NCI-H2107 treated with DMSO at 0.1 percent for 48 hours (cell line): ENCODE results near the gene SFXN5.
A peak's percentile ranks its signal among the peaks of the same experiment; 100 is the strongest.
"Not testable (repeated sequence)": the region's sequence is repeated elsewhere in the genome, so short reads cannot be mapped to it uniquely, and the experiment has no call there.

Source experiments
- DNase-seq: peaks from one replicate; lab custom pipeline; 2025; ENCODE audit not compliant: unreplicated experiment; lab: John Stamatoyannopoulos, UW

The SFXN5 gene

GRCh38 chr2:73101626-73102256, 30.2 kb upstream of the SFXN5 start:
- DNase-seq: no peak

- DNase-seq: no peak
Measured at GRCh38 chr2:73100956-73101355, 29.4 kb upstream of the SFXN5 start.

GRCh38 chr2:73099486-73099885, 28.0 kb upstream of the SFXN5 start:
- DNase-seq: no peak

GRCh38 chr2:73095910-73096309, 24.4 kb upstream of the SFXN5 start:
- DNase-seq: no peak

- not testable (repeated sequence) for DNase-seq
Measured at GRCh38 chr2:73093601-73094218, 22.2 kb upstream of the SFXN5 start.

- no peak for DNase-seq
Measured at GRCh38 chr2:73092146-73092783, 20.8 kb upstream of the SFXN5 start.

- no peak for DNase-seq
Measured at GRCh38 chr2:73091696-73092095, 20.2 kb upstream of the SFXN5 start.

GRCh38 chr2:73091164-73091563, 19.7 kb upstream of the SFXN5 start:
- no peak for DNase-seq

GRCh38 chr2:73089270-73090030, 17.9 kb upstream of the SFXN5 start:
- no peak for DNase-seq

GRCh38 chr2:73088703-73089102, 17.2 kb upstream of the SFXN5 start:
- DNase-seq: no peak

- no peak for DNase-seq
Measured at GRCh38 chr2:73088211-73088610, 16.7 kb upstream of the SFXN5 start.

- no peak for DNase-seq
Measured at GRCh38 chr2:73087311-73087710, 15.8 kb upstream of the SFXN5 start.

GRCh38 chr2:73085691-73086090, 14.2 kb upstream of the SFXN5 start:
- no peak for DNase-seq

GRCh38 chr2:73084971-73085370, 13.5 kb upstream of the SFXN5 start:
- DNase-seq: no peak

GRCh38 chr2:73083886-73084800, 12.6 kb upstream of the SFXN5 start:
- DNase-seq: peak; percentile 57

GRCh38 chr2:73082523-73083410, 11.3 kb upstream of the SFXN5 start:
- no peak for DNase-seq

GRCh38 chr2:73081181-73081671, 9.7 kb upstream of the SFXN5 start:
- no peak for DNase-seq

- no peak for DNase-seq
Measured at GRCh38 chr2:73080321-73081131, 9.0 kb upstream of the SFXN5 start.

- DNase-seq: no peak
Measured at GRCh38 chr2:73079636-73080035, 8.1 kb upstream of the SFXN5 start.
